PC-3 (cell line): ENCODE measurements around the gene CAPN13. TPM values are rescaled to one million over a fixed set of nuclear protein-coding genes. Genes with fewer than 3 reads are reported as not detected.

ENCODE experiments used
- ATAC-seq: fragments of 200-7000 bp; cut with Tn5 transposase; 2 replicates; pipeline ENCODE4 v1.9.1; 2020; ENCODE audit warnings: mild to moderate bottlenecking, moderate library complexity
- BruUV-seq: library from RNA; stranded (reverse); fragments of 400-500 nt; replicated peaks from 2 replicates; lab custom pipeline; 2021; lab: Mats Ljungman, UMichigan
- CTCF ChIA-PET: fragments of 300-600 bp; sonication (Branson Sonifier 250); formaldehyde crosslinking; loops from one replicate; lab custom pipeline; 2022; ENCODE audit warnings: antibody characterized with exemption; lab: Charles Lee
- POLR2A ChIA-PET: fragments of 300-600 bp; sonication (Branson Sonifier 250); formaldehyde crosslinking; loops from one replicate; lab custom pipeline; 2022; ENCODE audit warnings: antibody characterized with exemption; ENCODE audit not compliant: unreplicated experiment; lab: Charles Lee
- DNase-seq: peaks from one replicate; pipeline ENCODE4 v3.0.0-alpha.2; 2015
- H2AFZ ChIP-seq: fragments of 300-600 bp; sonication (generic); 2 replicates; pipeline ENCODE4 v1.6.0; 2016; ENCODE audit warnings: antibody characterized with exemption, low read length
- H3F3A ChIP-seq: fragments of 300-600 bp; sonication (generic); one replicate; pipeline ENCODE4 v1.6.0; 2017; ENCODE audit warnings: antibody characterized with exemption, low read length, control low read depth, mild to moderate bottlenecking; ENCODE audit not compliant: unreplicated experiment
- H3K27ac ChIP-seq: fragments of 300-600 bp; sonication (generic); 2 replicates; pipeline ENCODE4 v1.5.1; 2016; ENCODE audit warnings: mild to moderate bottlenecking, low read length
- H3K27me3 ChIP-seq: fragments of 300-600 bp; sonication (generic); 2 replicates; pipeline ENCODE4 v1.6.1; 2016; ENCODE audit warnings: low read length, mixed read lengths
- H3K36me3 ChIP-seq: fragments of 300-600 bp; sonication (generic); 2 replicates; pipeline ENCODE4 v1.6.1; 2016; ENCODE audit warnings: low read depth, mixed run types, low read length, mixed read lengths
- H3K4me1 ChIP-seq: fragments of 300-600 bp; sonication (generic); 2 replicates; pipeline ENCODE4 v1.5.1; 2016; ENCODE audit warnings: low read length; ENCODE audit not compliant: insufficient read depth
- H3K4me2 ChIP-seq: fragments of 300-600 bp; sonication (generic); 2 replicates; pipeline ENCODE4 v1.6.0; 2016; ENCODE audit warnings: low read length
- H3K4me3 ChIP-seq: fragments of 300-600 bp; sonication (generic); 2 replicates; pipeline ENCODE4 v1.5.1; 2016; ENCODE audit warnings: mild to moderate bottlenecking, low read length, mixed read lengths
- H3K79me2 ChIP-seq: fragments of 300-600 bp; sonication (generic); 2 replicates; pipeline ENCODE4 v1.6.1; 2017; ENCODE audit warnings: low read length, mixed read lengths
- H3K9ac ChIP-seq: fragments of 300-600 bp; sonication (generic); 2 replicates; pipeline ENCODE4 v1.6.0; 2016; ENCODE audit warnings: mild to moderate bottlenecking, low read length
- H3K9me2 ChIP-seq: fragments of 300-600 bp; sonication (generic); replicated peaks from 2 replicates; pipeline ENCODE4 v1.6.1; 2016; ENCODE audit warnings: mixed run types, low read length, mixed read lengths
- H3K9me3 ChIP-seq: fragments of 300-600 bp; sonication (generic); 2 replicates; pipeline ENCODE4 v1.6.1; 2016; ENCODE audit warnings: low read length, mixed read lengths
- H4K20me1 ChIP-seq: fragments of 300-600 bp; sonication (generic); 2 replicates; pipeline ENCODE4 v1.6.1; 2016; ENCODE audit warnings: low read length, mixed read lengths
- CTCF ChIP-seq: fragments of 300-600 bp; sonication (generic); conservative IDR thresholded peaks from 2 replicates; pipeline ENCODE4 v1.5.1; 2017; ENCODE audit warnings: antibody characterized with exemption, low read depth, mild to moderate bottlenecking, low read length
- EZH2 ChIP-seq: fragments of 300-600 bp; sonication (generic); IDR thresholded peaks from one replicate; pipeline ENCODE4 v1.6.1; 2017; ENCODE audit warnings: antibody characterized with exemption, mild to moderate bottlenecking, low read length; ENCODE audit not compliant: unreplicated experiment
- EZH2phosphoT487 ChIP-seq: fragments of 300-600 bp; sonication (generic); IDR thresholded peaks from 2 replicates; pipeline ENCODE4 v1.6.1; 2018; ENCODE audit warnings: mild to moderate bottlenecking, antibody characterized with exemption, low read length, borderline replicate concordance
- intact Hi-C: fragments of 100-400 bp; cut with micrococcal nuclease; formaldehyde crosslinking; loops from 2 replicates; pipeline ENCODE4 v1.9.0; 2023
- total RNA-seq: library from RNA; depleted of rRNA; stranded (reverse); fragments of >200 nt; gene quantifications from 2 replicates; pipeline ENCODE4 v1.2.3, GENCODE V29; 2014

The CAPN13 gene
- total RNA-seq, 1 experiment from 2014 or later = 0.44 TPM

GRCh38 chr2:30803281-30803680, 4.0 kb downstream of the CAPN13 start:
- no TSS peak for BruUV-seq
- H3K36me3 ChIP-seq = no peaks in the 10 kb centered on the region
- CTCF ChIA-PET = no interaction called here
- POLR2A ChIA-PET = no interaction called here
- H3K4me3 ChIP-seq = no peak overlapping the region
- no peaks in the 10 kb centered on the region for H3K9me2 ChIP-seq
- no peak overlapping the region for H3K9ac ChIP-seq
- H3F3A ChIP-seq = no peaks in the 10 kb centered on the region
- intact Hi-C loops = no loop called here
- no peaks in the 10 kb centered on the region for H4K20me1 ChIP-seq
- H2AFZ ChIP-seq = no peak overlapping the region
- ATAC-seq (no peak), DNase-seq (no peak)
- H3K79me2 ChIP-seq = no peaks in the 10 kb centered on the region
- no peak for TF ChIP-seq EZH2phosphoT487
- TF ChIP-seq CTCF = no peak
- TF ChIP-seq EZH2 = no peak
- no peak overlapping the region for H3K4me2 ChIP-seq
- H3K27ac ChIP-seq = no peak overlapping the region
- peaks cover 16% of the 10 kb centered on the region for H3K27me3 ChIP-seq
- peaks cover 4% of the 10 kb centered on the region; the same call in 1 of the 2 replicates for H3K4me1 ChIP-seq
- no peaks in the 10 kb centered on the region for H3K9me3 ChIP-seq

GRCh38 chr2:30802611-30803010, 4.6 kb downstream of the CAPN13 start:
- no peak overlapping the region for H2AFZ ChIP-seq

More at GRCh38 chr2:30802611-30803010, 4.6 kb downstream of the CAPN13 start:
- H3K4me2 ChIP-seq = no peak overlapping the region
- H3K27me3 ChIP-seq = peaks cover 18% of the 10 kb centered on the region
- H3K4me1 ChIP-seq = peaks cover 4% of the 10 kb centered on the region; the same call in 1 of the 2 replicates
- BruUV-seq = no TSS peak
- ChIA-PET POLR2A (no interaction called here), CTCF (no interaction called here)
- no peak for ATAC-seq
- H3K79me2 ChIP-seq = no peaks in the 10 kb centered on the region
- H3K9ac ChIP-seq = no peak overlapping the region
- intact Hi-C loops = no loop called here
- no peaks in the 10 kb centered on the region for H3K36me3 ChIP-seq
- H3F3A ChIP-seq = no peaks in the 10 kb centered on the region
- no peak overlapping the region for H3K4me3 ChIP-seq
- H3K9me2 ChIP-seq = no peaks in the 10 kb centered on the region
- no peaks in the 10 kb centered on the region for H3K9me3 ChIP-seq
- TF ChIP-seq EZH2phosphoT487 (no peak), CTCF (no peak), EZH2 (no peak)
- H3K27ac ChIP-seq = no peak overlapping the region
- no peaks in the 10 kb centered on the region for H4K20me1 ChIP-seq
- DNase-seq = no peak
